H4 (cell line): ENCODE measurements around the gene WDR20. TPM values are rescaled to one million over a fixed set of nuclear protein-coding genes. Genes with fewer than 3 reads are reported as not detected.

Experiments
- DNase-seq: peaks from one replicate; pipeline ENCODE4 v3.0.0-alpha.2; 2015; ENCODE audit warnings: low spot score
- total RNA-seq: library from RNA; depleted of rRNA; stranded (reverse); fragments of >200 nt; shearing (Covaris generic); gene quantifications from 2 replicates; pipeline ENCODE4 v1.2.3, GENCODE V29; 2014

Gene WDR20
- total RNA-seq, 1 experiment from 2014 or later, result 20.3 TPM

DNA sequence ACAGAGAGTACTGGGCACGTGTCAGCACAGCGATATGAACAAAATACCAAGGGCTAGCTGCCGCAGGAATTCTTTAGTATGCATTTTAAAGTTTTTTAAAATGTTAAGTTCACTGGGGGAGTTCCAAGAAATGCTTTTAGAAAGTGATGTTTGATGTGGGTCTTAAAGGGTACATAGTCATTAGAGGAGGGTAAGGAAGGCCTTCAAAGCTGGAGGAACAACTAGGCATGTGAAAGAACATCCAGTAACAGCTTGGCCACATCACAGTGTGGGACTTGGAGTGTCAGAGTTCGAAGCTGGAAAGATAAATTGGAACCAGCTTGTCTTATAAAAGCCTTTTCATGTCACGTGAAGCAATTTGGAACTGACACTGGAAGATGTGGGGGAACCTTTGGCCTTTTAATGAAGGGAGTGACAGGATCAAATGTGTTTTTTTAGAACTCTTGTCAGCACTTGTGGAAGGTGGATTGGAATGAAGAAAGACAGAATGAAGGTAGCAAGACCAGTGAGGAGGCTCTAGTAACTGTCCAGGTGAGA is 57.7 kb downstream of the WDR20 start:
- no peak for DNase-seq

DNA sequence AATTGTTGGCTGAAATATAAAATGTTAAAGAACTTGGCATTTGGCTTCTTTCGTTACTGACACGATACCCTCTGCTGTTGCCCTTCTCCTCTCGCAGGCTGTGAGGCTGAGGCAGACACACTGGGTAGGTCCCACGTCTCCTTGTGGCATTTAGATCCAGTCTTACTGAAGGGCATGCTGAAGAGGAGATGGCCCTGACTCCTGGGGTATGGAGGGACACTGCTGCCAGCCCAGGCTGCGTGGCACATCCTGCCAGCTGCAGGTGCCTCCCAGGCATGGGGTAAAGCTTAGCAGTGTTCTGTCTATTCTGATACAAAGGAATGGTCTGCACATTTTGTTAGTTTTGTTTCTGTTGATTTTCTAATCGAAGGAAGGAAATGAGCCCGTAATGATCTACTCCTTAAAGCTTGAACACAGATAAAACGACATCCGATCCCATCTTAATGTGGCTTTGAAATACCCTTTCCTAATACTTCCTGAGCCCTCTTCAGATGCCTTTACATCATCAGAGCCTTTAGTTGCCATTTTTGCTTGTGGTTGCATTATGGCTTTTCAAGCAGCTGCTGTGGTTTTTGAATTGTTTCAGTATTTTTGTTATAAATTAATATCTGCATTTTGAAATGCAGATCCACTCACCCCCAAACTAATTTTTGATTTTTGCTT is 61.1 kb downstream of the WDR20 start:
- DNase-seq, result no peak

DNA sequence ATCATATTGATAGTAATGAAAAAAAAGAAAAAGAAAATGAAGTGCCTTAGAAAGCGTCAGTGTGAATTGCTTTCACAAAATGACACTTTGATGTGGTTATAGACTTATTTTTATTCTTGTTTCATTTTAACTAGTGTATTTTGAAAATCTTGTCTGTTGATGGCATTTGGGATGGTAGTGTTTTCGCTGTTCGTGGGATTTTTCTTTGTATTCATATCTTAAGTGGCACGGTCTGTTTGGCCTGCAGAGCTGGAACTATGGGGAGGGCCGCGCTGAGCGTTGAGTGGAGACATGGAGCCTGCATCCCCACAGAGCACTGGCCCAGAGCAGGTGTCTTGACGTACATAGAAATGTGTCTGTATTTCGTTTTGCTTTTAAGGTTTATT is 61.6 kb downstream of the WDR20 start:
- no peak for DNase-seq

DNA sequence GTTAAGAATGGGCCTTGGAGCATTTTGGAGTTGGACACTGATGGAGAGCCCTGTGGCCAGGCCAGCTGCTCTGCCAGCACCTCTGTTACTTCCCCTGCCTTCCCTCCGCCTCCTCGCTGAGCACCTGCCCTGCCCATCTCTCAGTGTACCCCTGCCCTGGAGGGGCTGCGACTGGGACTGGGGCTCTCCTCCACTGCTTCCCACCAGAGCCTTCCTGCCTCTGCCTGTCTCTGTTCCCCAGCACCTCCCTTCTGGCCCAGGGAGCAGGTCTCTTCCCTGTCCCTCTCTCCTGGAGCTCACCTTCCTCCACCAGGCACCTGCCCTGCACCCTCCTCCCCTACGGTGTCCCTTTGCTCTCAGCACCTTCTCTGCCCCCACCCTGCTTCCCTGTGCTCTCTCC is 62.1 kb downstream of the WDR20 start:
- DNase-seq, result no peak

DNA sequence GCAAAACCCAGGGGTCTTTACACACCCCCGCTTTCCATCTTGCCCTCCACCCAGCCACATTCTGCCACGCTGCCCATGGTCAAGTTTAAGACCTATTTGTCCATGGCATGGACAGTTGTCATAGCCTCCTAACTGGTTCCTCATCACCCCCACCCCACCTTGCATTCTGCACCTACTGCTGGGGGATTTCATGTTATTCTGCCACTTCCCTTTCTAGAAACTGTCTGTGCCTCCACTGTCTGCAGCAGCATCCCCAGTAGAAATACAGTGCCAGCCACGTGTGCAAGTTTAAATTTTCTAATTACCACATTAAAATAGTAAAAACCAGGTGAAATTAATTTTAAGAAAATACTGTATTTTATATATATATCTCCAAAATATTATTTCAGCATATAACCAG is 63.2 kb downstream of the WDR20 start:
- DNase-seq, result no peak

DNA sequence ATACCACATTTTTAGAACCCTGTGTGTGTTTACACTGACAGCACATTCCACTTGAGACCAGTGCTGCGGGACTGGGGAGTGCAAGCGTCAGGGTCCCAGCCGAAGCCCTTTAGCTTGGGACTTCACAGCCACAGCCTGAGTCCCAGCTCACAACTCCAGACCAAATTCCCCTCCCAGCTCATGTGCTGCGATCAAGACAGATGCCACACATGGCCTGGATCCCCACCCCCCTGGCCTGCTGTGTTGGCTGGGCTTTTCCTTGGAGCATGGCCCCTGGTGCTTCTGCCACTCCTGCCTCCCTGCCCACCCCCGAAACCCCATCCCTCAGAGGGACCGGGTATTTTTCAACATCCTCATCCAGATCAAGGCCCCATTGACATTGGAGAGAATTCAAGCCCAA is 63.7 kb downstream of the WDR20 start:
- DNase-seq, result no peak

DNA sequence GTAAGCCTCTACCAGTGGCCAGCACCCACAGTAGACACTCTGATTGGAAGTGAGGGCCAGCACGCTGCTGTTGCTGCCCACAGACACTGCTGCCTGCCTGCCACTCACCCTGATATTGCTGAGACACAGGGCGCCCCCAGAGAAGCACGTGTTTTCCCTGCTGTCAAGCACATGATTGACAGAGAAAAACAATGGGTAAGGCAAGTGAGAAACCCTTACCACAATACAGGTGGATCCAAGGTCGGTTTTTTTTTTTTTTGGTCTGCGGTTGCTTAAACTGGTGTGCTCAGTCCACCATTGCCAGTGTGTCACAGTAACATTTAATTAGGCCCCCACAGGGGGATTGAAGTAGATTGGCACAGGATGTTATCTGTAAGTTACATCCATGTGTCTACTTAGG is 65.9 kb downstream of the WDR20 start:
- DNase-seq, result no peak

DNA sequence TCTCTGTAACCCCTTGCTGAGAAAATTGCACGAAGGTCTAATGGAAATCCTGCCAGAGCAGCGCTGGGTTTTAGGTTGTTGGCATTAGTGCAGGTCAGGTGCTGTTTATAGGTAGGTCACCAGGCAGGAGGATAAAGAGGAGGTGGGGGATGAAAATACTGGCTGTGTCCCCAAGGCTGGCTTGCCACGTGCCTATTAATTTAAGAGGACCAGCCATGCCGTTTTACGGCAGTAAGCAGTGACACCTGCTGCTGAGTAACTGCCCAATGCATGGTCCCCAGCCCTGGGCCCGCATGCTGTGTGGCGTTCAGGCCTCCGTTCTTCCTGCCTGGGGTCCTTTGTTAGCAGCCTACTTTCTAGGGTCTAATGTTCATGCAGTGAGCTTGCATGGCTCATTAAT is 67.2 kb downstream of the WDR20 start:
- no peak for DNase-seq

DNA sequence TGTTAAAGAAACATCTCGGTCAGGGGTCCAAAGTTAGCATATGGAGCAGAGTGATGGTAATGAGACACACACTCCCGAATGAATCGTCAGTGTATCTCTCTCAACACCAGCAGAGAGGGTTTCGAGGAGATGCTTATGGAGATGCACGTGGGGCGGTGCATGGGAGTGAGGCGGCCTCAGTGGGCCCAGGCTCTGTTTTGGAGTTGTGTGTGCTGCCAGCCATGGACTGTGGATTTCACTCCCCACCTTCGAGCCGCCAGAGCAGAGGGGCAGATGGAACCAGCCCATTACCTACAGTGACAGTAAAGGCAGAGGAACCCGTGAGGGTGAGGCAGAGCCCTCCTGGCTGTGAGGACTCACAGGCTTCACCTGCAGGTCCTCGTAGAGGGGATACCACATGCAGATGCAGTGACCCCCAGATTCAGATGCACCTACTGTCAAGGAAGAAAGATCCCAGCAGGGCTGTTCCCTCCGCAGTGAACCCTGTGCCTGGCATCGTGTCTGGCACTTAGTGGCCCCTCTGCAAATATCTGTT is 68.2 kb downstream of the WDR20 start:
- no peak for DNase-seq

DNA sequence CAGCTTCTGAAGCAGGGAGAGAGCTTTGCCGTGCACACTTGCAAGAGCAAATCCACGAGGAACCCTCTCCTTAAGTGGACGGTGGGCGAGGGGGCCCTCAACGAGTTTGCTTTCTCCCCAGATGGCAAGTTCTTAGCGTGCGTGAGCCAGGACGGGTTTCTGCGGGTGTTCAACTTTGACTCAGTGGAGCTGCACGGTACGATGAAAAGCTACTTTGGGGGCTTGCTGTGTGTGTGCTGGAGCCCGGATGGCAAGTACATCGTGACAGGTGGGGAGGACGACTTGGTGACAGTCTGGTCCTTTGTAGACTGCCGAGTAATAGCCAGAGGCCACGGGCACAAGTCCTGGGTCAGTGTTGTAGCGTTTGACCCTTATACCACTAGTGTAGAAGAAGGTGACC is 69.0 kb downstream of the WDR20 start:
- DNase-seq, result no peak

DNA sequence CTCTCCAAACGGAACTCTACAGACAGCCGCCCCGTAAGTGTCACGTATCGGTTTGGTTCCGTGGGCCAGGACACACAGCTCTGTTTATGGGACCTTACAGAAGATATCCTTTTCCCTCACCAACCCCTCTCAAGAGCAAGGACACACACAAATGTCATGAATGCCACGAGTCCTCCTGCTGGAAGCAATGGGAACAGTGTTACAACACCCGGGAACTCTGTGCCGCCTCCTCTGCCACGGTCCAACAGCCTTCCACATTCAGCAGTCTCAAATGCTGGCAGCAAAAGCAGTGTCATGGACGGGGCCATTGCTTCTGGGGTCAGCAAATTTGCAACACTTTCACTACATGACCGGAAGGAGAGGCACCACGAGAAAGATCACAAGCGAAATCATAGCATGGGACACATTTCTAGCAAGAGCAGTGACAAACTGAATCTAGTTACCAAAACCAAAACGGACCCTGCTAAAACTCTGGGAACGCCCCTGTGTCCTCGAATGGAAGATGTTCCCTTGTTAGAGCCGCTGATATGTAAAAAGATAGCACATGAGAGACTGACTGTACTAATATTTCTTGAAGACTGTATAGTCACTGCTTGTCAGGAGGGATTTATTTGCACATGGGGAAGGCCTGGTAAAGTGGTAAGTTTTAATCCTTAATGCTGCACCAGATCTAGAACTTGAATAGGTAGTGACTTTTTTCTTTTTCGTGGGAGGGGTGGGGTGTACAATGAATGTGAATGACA is 69.7 kb downstream of the WDR20 start:
- no peak for DNase-seq

DNA sequence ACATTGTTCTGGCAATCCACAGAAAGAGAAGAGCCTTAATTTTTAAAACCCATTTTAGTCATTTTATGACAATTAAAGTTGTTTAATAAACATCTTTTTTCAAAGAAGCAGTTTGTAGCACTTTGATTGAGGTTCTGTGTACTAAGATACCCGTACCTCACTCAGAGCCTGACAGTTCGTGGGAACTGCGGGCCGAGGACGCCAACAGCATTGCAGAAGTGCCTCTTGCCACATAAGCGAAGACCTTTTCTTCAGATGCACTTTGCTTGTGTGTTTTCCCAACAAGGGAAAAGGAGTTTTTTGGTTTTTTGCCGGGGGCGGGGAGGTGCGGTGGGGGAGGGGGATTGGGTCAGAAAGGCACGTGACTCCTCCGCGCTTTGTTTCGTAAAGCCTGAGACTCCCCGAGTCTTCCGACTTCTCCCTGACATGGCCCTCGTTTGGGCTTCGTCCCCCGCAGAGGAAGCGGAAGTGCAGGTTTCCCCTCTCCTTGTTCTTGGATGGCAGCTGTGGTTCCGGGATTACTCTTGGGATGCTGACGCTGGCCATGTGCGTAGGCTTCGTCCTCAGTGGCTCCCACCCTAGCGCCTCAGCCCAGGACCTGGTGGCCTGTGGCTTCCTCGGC is 70.8 kb downstream of the WDR20 start:
- DNase-seq, result no peak

DNA sequence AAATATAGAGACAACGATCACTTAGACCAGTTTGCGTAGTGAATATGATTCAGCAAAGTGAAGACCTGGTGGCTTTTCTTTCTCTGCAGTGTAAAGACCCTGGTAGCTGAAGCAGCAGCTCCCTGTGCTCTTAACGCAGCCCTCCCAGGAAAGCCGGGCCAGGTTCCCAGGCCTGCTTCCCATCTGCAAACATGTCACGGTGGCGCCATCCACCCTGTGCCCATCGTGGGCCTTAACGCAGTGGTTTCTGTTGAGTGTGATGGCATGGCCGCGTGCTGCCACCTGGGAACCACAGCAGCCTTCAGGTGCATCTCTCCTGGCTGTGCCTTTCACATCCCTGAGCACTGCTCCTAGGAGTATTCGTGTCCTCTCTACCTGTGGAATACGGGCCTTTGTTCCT is 71.5 kb downstream of the WDR20 start:
- no peak for DNase-seq

DNA sequence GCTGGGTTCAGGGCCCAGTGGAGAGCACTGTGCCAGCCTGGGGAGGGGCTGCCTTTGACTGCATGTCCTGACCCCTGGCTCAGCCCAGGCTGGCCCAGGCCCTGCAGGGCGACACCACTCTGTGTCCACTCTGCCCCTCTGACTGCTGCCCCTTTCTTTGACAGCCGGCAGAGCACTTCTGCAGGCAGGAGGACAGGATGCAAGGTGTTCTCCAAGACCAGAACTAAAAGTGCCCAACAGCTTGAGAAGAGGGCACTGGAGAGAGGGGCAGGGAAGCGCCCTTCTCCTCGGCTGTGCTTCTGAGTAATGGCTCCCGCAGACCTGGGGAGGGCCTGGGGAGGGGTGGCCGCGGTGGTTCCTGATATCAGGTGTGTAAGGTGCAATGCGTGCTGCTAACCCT is 72.7 kb downstream of the WDR20 start:
- DNase-seq, result no peak

DNA sequence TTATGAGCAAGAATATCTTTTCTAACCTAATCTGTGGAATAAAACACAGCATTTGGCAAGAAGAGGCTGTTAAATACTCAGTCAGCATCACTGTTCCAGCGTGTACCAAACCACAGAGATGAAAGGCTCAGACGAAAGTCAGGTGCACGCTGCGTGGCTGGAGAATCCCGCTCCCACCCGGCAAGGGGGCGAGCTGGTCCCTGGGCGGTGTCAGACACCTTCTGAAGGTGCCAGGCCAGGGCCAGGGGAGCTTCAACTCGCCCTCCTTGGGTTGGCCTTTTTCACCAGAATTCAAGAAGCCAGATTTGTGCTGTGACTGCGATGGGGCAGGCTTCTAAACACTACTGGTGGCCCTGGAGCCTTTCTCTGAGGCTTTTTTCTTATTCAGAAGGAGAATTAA is 73.1 kb downstream of the WDR20 start:
- no peak for DNase-seq

DNA sequence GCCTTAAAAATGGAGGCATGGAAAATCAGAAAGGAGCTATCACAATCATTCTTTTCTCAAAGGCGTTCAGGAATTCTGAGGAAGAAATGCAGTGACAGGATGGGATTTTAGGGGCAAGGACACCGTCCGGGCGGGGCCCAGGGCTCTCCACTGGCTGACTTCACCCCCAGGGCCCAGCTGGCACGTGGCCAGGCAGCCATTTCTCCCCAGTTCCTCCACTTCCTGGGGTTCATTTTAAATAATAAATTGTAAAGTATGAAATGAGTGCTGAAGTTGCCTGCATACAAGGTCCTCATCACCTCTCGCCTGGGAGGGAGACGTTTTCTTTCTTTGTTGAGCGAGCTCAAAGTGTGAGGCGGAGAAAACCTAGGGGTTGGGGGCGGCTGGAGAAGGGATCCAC is 73.8 kb downstream of the WDR20 start:
- no peak for DNase-seq

DNA sequence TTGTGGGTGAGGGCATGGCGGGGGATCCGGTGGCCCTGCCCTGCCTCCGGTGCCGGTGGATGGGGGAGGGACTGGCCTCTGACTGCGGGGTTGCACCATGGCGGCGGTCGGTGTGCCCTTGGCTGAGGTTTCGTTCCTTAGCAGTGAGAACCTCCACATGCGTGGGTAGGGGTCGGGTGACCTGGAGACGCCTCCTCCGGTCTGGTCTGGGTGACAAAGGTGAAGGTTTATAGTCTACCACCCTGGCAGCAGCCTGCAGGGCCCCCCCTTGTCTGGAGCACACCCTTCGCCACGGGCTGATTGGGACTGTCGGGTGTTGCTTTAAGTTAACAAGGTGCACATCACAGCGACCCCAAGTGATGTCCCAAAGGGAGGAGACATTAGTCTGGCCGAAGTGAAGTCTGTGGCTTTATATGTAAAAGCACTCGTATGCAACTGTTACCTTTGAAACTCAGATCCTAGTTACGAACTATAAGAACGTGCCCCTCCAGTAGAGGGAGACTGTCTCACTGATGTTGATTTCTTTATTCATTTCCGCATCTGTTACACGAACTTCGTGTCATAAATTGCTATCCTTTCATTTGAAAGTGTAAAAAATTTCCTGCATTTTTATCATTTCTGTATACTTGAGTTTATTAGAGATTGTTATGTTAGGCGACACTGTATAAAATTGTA is 74.4 kb downstream of the WDR20 start:
- DNase-seq, result no peak

DNA sequence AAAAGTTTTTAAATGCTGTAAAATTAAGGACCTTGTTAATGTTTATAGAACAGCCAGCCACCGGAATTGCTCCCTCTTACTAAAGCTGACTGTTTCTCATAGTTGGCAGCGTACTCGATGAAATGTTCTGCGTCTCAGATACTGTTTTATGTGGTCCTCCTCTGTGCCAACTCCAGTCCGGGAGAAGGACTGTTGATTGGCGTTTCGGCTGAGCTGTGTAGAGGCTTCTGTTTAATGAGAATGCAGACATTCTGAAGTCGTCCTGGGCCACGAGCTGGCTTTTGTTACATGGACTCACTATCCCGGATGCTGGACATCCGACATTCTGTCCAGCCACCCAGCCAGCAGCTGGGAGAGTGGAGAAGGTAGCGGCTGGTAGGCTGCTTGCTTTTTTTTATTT is 75.4 kb downstream of the WDR20 start:
- DNase-seq, result no peak

DNA sequence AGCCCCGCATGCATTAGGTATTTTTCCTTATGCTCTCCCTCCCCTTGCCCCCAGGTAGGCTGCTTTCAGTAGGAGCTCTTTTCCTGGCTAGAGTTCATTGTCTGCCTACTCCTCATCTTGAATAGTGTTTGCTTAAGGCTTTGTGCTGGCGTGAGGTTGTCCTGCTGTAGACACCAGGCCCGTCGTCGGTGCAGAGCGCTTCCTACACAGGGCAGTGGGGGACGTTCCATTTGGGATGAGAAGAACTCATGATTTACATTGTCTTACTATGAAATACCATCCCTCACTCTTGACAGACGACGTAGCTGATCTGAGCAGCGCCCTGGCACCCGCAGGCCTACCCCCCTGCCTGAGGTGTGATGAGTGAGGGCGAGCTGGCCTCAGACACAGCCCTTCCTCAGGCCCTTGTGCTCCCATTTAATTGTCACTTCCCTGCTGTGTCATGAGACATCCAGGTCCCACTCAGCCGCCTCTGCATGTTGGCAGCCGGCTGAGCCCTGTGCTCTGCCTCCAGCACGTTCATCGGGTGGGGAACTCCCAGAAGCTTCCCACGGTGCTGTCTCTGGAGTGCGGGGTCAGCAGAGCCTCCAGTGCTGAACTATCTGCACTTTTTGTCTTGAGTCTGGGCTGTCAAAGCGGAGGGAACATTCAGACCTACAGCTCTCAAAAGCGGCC is 76.0 kb downstream of the WDR20 start:
- no peak for DNase-seq

DNA sequence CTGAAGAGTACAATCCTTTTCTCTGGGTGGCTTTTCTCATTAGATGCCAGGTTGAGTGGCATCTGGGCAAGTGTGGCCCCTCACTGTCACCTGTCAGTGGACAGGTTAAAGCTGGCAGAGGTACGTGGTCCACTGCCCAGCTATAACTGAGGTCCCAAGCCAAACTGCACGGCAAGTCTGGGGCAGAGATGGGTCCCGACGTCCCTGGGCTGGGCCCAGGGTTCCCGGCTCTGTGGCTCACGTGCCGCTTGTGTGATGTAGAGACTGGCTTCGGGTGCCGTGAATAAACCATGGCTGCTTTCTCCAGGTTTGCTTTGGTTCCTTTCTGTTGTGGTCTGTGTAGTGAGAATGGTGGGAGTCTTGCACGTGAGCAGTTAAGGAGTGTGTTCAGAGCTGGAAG is 77.7 kb downstream of the WDR20 start:
- no peak for DNase-seq

DNA sequence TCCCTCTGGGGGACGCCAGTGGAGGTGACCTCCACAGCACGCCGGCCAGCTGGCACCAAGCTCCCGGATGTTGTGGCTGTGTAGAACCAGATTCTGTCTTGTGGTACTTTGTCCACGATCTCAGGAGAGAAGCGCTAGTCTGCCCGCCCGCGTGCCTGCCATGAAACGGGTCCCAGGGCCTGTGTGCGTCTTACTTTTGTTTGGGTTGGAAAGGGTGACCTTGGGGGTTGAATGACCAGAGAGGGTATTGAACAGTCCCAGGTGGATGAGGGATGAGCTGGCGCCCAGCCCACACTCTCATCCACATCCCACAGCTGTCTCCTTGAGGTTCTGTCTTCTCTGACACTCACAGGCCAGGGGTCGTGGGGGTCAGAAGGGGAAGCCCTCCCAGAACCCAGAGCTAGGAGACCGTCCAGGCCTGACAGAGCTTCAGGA is 78.3 kb downstream of the WDR20 start:
- DNase-seq, result no peak

DNA sequence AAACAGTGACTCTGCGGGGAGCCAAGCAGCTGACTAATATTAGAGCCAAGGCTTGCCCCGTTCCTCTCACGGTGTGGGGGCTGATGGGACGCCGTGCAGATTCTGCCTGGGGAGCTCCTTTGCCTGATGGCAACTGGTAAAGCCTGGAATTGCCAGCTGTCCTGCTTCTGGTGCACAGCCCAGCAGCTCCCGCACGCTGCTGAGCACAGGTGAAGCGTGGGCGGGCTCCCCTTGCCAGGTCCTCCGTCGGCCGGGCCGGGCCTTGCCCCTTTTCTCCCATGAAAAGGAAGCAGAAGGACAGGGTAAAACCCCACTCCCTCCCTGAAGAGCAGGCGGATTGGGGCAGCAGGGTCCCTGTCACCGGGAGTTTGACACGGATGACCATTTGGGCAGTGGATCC is 79.0 kb downstream of the WDR20 start:
- DNase-seq, result no peak
